ENCODE data around the gene THSD4. TPM values are rescaled to one million over a fixed set of nuclear protein-coding genes. Genes with fewer than 3 reads are reported as not detected.

THSD4 gene
- polyA plus RNA-seq, 2 of the 4 experiments (the other 2 are of a cell fraction), result 15.8 to 40.7 TPM

GRCh38 chr15:71186267-71186666 lies 71.0 kb downstream of the THSD4 start:
- Histone ChIP-seq H3K27ac (no peak overlapping the region), H3K9me3 (no peaks in the 10 kb centered on the region), H3K4me3 (no peak overlapping the region), H3K4me1 (no peaks in the 10 kb centered on the region), H3K4me2 (no peak overlapping the region)
- ChIA-PET CTCF (interaction anchor here (1.0 to 1.1 kb wide), 2 partner anchors 37 to 44 kb away, joined by 3 to 4 read pairs; no protein-coding TSS in a partner anchor), POLR2A (no interaction called here)
- FAIRE-seq, result no peak
- no peak for DNase-seq (ENCODE audit: low read depth in 1 of 2, low spot score in 1 of 2)
- TF ChIP-seq MAFK (IDR thresholded peaks at IDR 0.05; ENCODE audit: partially characterized antibody), result no peak
- no peak for TF ChIP-seq PHF8 (IDR thresholded peaks at IDR 0.05; ENCODE audit: borderline replicate concordance, low read depth)
- 50% methylated on average over 3 of the region's 3 CpGs for WGBS (ENCODE audit: missing lambda C conversion rate)
- ATAC-seq, result no peak

DNA sequence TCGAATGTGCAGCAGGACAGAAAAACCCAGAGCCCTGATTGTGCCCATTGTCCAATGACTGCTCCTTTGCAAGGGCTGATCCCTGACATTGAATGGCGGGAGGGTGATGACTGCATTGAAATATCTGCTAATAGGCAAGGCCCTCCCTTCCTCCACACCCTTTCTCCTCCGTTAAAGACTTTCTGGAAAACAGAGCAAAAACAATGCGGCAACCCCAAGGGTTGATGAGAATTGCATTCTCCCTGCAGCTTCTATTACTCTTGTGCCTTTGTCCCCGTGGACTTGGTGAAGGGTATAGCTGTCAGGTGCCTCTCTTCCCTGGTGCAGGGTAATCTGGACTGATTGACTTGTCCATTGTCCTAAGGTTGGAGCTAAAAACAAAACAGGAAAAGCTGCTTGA lies 71.8 kb downstream of the THSD4 start:
- Histone ChIP-seq H3K4me3 (no peak overlapping the region), H3K4me2 (no peak overlapping the region), H3K4me1 (no peaks in the 10 kb centered on the region), H3K9me3 (no peaks in the 10 kb centered on the region), H3K27ac (no peak overlapping the region)
- no peak for FAIRE-seq
- ChIA-PET POLR2A (no interaction called here), CTCF (interaction anchor here (1.0 to 1.5 kb wide), 2 partner anchors 11 to 38 kb away, joined by 4 to 5 read pairs; no protein-coding TSS in a partner anchor)
- 90% methylated on average over 5 of the region's 5 CpGs for WGBS (ENCODE audit: missing lambda C conversion rate)
- TF ChIP-seq NPAS2 (CRISPR knock-in tag; IDR thresholded peaks at IDR 0.05; ENCODE audit: borderline replicate concordance) (no peak), MAFK (IDR thresholded peaks at IDR 0.05; ENCODE audit: partially characterized antibody) (no peak), BCL3 (IDR thresholded peaks at IDR 0.05) (no peak), RNF2 (IDR thresholded peaks at IDR 0.05; ENCODE audit: borderline replicate concordance, low read depth) (no peak), ZNF302 (CRISPR knock-in tag; IDR thresholded peaks at IDR 0.05) (no peak), PHF8 (IDR thresholded peaks at IDR 0.05; ENCODE audit: borderline replicate concordance, low read depth) (no peak), RCOR1 (IDR thresholded peaks at IDR 0.05; ENCODE audit: low read depth, low read length) (no peak), FOSB (CRISPR knock-in tag; IDR thresholded peaks at IDR 0.05) (no peak), JUNB (IDR thresholded peaks at IDR 0.05) (no peak), RARB (CRISPR knock-in tag; IDR thresholded peaks at IDR 0.05) (no peak), RAD21 (conservative IDR thresholded peaks at IDR 0.05 in 1 of 2, IDR thresholded peaks at IDR 0.05 in 1 of 2) (no peak)
- TF ChIP-seq, protein P1, sequence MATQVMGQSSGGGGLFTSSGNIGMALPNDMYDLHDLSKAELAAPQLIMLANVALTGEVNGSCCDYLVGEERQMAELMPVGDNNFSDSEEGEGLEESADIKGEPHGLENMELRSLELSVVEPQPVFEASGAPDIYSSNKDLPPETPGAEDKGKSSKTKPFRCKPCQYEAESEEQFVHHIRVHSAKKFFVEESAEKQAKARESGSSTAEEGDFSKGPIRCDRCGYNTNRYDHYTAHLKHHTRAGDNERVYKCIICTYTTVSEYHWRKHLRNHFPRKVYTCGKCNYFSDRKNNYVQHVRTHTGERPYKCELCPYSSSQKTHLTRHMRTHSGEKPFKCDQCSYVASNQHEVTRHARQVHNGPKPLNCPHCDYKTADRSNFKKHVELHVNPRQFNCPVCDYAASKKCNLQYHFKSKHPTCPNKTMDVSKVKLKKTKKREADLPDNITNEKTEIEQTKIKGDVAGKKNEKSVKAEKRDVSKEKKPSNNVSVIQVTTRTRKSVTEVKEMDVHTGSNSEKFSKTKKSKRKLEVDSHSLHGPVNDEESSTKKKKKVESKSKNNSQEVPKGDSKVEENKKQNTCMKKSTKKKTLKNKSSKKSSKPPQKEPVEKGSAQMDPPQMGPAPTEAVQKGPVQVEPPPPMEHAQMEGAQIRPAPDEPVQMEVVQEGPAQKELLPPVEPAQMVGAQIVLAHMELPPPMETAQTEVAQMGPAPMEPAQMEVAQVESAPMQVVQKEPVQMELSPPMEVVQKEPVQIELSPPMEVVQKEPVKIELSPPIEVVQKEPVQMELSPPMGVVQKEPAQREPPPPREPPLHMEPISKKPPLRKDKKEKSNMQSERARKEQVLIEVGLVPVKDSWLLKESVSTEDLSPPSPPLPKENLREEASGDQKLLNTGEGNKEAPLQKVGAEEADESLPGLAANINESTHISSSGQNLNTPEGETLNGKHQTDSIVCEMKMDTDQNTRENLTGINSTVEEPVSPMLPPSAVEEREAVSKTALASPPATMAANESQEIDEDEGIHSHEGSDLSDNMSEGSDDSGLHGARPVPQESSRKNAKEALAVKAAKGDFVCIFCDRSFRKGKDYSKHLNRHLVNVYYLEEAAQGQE (IDR thresholded peaks at IDR 0.05), result no peak
- TF ChIP-seq, protein P2, sequence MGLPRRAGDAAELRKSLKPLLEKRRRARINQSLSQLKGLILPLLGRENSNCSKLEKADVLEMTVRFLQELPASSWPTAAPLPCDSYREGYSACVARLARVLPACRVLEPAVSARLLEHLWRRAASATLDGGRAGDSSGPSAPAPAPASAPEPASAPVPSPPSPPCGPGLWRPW (IDR thresholded peaks at IDR 0.05), result no peak
- no peak for ATAC-seq
- no peak for DNase-seq (ENCODE audit: low read depth in 1 of 2, low spot score in 1 of 2)

GRCh38 chr15:71187526-71187925 lies 72.3 kb downstream of the THSD4 start:
- ChIA-PET CTCF (interaction anchor here (1.0 to 1.5 kb wide), 2 partner anchors 9 to 11 kb away, joined by 3 to 5 read pairs; no protein-coding TSS in a partner anchor), POLR2A (no interaction called here)
- 93% methylated on average over 5 of the region's 5 CpGs for WGBS (ENCODE audit: missing lambda C conversion rate)

More at GRCh38 chr15:71187526-71187925, 72.3 kb downstream of the THSD4 start:
- Histone ChIP-seq H3K9me3 (no peaks in the 10 kb centered on the region), H3K4me1 (no peaks in the 10 kb centered on the region), H3K4me3 (no peak overlapping the region), H3K4me2 (no peak overlapping the region), H3K27ac (no peak overlapping the region)
- FAIRE-seq (no peak), ATAC-seq (no peak), DNase-seq (ENCODE audit: low read depth in 1 of 2, low spot score in 1 of 2) (no peak)
- TF ChIP-seq SREBF2 (IDR thresholded peaks at IDR 0.05), result no peak
- TF ChIP-seq CEBPB (IDR thresholded peaks at IDR 0.05), result no peak
- TF ChIP-seq RCOR1 (IDR thresholded peaks at IDR 0.05; ENCODE audit: low read depth, low read length), result no peak
- TF ChIP-seq, protein P3, sequence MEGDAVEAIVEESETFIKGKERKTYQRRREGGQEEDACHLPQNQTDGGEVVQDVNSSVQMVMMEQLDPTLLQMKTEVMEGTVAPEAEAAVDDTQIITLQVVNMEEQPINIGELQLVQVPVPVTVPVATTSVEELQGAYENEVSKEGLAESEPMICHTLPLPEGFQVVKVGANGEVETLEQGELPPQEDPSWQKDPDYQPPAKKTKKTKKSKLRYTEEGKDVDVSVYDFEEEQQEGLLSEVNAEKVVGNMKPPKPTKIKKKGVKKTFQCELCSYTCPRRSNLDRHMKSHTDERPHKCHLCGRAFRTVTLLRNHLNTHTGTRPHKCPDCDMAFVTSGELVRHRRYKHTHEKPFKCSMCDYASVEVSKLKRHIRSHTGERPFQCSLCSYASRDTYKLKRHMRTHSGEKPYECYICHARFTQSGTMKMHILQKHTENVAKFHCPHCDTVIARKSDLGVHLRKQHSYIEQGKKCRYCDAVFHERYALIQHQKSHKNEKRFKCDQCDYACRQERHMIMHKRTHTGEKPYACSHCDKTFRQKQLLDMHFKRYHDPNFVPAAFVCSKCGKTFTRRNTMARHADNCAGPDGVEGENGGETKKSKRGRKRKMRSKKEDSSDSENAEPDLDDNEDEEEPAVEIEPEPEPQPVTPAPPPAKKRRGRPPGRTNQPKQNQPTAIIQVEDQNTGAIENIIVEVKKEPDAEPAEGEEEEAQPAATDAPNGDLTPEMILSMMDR (IDR thresholded peaks at IDR 0.05), result no peak
- no peak for TF ChIP-seq SMC3 (IDR thresholded peaks at IDR 0.05)

Data from A549 (cell line).